HUES64 (cell line): ENCODE measurements around the gene CNTNAP4.

Experiments used
- H3K27ac ChIP-seq: 2 replicates; pipeline ENCODE4 v1.7.0; 2013; ENCODE audit warnings: low read depth, low read length, inconsistent platforms
- H3K27me3 ChIP-seq: 2 replicates; pipeline ENCODE4 v1.6.1; 2013; ENCODE audit warnings: mild to moderate bottlenecking, low read length; ENCODE audit not compliant: insufficient read depth
- H3K36me3 ChIP-seq: 2 replicates; pipeline ENCODE4 v1.6.1; 2013; ENCODE audit warnings: mild to moderate bottlenecking, low read length; ENCODE audit not compliant: insufficient read depth
- H3K4me1 ChIP-seq: 2 replicates; pipeline ENCODE4 v1.6.1; 2013; ENCODE audit warnings: mild to moderate bottlenecking, low read length, moderate library complexity; ENCODE audit not compliant: insufficient read depth
- H3K4me3 ChIP-seq: 2 replicates; pipeline ENCODE4 v1.5.1; 2013; ENCODE audit warnings: mild to moderate bottlenecking, low read length, moderate library complexity
- H3K9ac ChIP-seq: 2 replicates; pipeline ENCODE4 v1.6.1; 2013; ENCODE audit warnings: mild to moderate bottlenecking, low read depth, low read length
- H3K9me3 ChIP-seq: 2 replicates; pipeline ENCODE4 v1.6.1; 2013; ENCODE audit warnings: low read depth, low read length; ENCODE audit not compliant: insufficient read depth
- WGBS: fragments of 150-250, 120-280 bp; methylation state at CpG from one replicate; pipeline ENCODE4 v1.1.7; 2013; ENCODE audit warnings: missing lambda C conversion rate; 5-methylcytosine and 5-hydroxymethylcytosine counted together

CNTNAP4 gene

GRCh38 chr16:76309639-76310335 lies 32.6 kb downstream of the CNTNAP4 start:
- H3K36me3 ChIP-seq: no peaks in the 10 kb centered on the region
- no peak overlapping the region for H3K27ac ChIP-seq
- no peak overlapping the region for H3K9ac ChIP-seq
- no peak overlapping the region for H3K4me3 ChIP-seq
- H3K4me1 ChIP-seq: no peaks in the 10 kb centered on the region
- H3K9me3 ChIP-seq: no peaks in the 10 kb centered on the region
- no peaks in the 10 kb centered on the region for H3K27me3 ChIP-seq
- WGBS: 88% methylated on average over 14 of the region's 14 CpGs

DNA sequence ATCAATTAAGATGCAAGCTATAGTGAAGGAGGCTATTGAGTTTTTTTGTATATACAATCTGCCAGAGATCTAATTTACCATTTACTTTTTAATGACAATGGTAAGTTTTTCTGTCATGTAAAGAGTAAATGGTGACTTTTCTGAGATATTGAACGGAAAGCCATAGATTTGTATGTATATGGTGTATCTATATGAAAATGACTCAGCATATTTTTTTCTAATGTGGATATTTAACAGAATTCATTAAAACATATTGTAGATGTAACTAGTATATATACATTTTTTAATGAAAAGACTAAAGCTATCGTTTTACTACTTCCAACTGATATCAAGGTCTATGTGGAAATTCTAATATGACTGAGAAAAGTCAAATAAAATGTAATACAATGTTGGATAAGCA lies 34.1 kb downstream of the CNTNAP4 start:
- no peak overlapping the region for H3K4me3 ChIP-seq
- H3K27ac ChIP-seq: no peak overlapping the region
- H3K9me3 ChIP-seq: no peaks in the 10 kb centered on the region
- no peaks in the 10 kb centered on the region for H3K27me3 ChIP-seq
- no peaks in the 10 kb centered on the region for H3K4me1 ChIP-seq
- no peak overlapping the region for H3K9ac ChIP-seq
- WGBS: 100% methylated on average over 1 of the region's 2 CpGs
- no peaks in the 10 kb centered on the region for H3K36me3 ChIP-seq

GRCh38 chr16:76318565-76318964 lies 41.4 kb downstream of the CNTNAP4 start:
- Histone ChIP-seq H3K36me3 (no peaks in the 10 kb centered on the region), H3K27ac (no peak overlapping the region), H3K9me3 (no peaks in the 10 kb centered on the region)

GRCh38 chr16:76329106-76329505 lies 51.9 kb downstream of the CNTNAP4 start:
- no peak overlapping the region for H3K9ac ChIP-seq
- no peaks in the 10 kb centered on the region for H3K4me1 ChIP-seq
- no peaks in the 10 kb centered on the region for H3K9me3 ChIP-seq
- no CpG with 5 or more reads among the region's 1 CpG for WGBS
- H3K36me3 ChIP-seq: no peaks in the 10 kb centered on the region
- no peak overlapping the region for H3K27ac ChIP-seq
- H3K27me3 ChIP-seq: no peaks in the 10 kb centered on the region
- H3K4me3 ChIP-seq: no peak overlapping the region

More at GRCh38 chr16:76318565-76318964, 41.4 kb downstream of the CNTNAP4 start:
- H3K9ac ChIP-seq: no peak overlapping the region
- peaks cover 6% of the 10 kb centered on the region for H3K4me1 ChIP-seq
- no peaks in the 10 kb centered on the region for H3K27me3 ChIP-seq
- no peak overlapping the region for H3K4me3 ChIP-seq

- Histone ChIP-seq H3K4me1 (peaks cover 14% of the 10 kb centered on the region), H3K9ac (no peak overlapping the region), H3K27ac (no peak overlapping the region), H3K27me3 (no peaks in the 10 kb centered on the region), H3K9me3 (peaks cover 9% of the 10 kb centered on the region; the same call in 1 of the 2 replicates), H3K36me3 (no peaks in the 10 kb centered on the region), H3K4me3 (no peak overlapping the region)
- 88% methylated on average over 3 of the region's 3 CpGs for WGBS
These were observed 58.2 kb downstream of the CNTNAP4 start for GRCh38 chr16:76335180-76335974.

DNA sequence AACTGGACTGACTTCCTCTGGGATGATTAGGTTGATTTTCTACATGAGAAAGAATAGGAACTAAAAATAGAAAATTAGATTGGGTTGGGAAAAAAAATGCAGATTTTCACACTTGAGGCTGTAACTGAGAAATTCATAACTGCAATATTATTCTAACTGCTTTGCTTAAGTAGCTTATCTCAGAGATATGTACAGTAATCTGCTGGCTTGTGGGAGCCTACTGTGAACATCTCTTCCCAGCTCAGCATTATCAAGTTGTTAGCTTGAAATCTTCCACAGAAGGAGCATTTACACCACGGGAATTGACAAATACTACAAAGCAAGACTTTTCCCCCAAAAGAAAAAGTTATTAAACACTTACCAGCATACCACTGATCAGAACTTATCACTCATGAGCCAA lies 58.9 kb downstream of the CNTNAP4 start:
- no peaks in the 10 kb centered on the region for H3K36me3 ChIP-seq
- H3K9ac ChIP-seq: no peak overlapping the region
- 91% methylated on average over 1 of the region's 1 CpG for WGBS
- peaks cover 14% of the 10 kb centered on the region for H3K4me1 ChIP-seq
- H3K27me3 ChIP-seq: no peaks in the 10 kb centered on the region
- no peak overlapping the region for H3K27ac ChIP-seq
- H3K9me3 ChIP-seq: peaks cover 9% of the 10 kb centered on the region; the same call in 1 of the 2 replicates
- no peak overlapping the region for H3K4me3 ChIP-seq

GRCh38 chr16:76338472-76338871 lies 61.3 kb downstream of the CNTNAP4 start:
- Histone ChIP-seq H3K36me3 (no peaks in the 10 kb centered on the region), H3K9me3 (peaks cover 9% of the 10 kb centered on the region; the same call in 1 of the 2 replicates), H3K27me3 (no peaks in the 10 kb centered on the region), H3K4me1 (peaks cover 14% of the 10 kb centered on the region), H3K9ac (no peak overlapping the region), H3K4me3 (no peak overlapping the region), H3K27ac (no peak overlapping the region)

DNA sequence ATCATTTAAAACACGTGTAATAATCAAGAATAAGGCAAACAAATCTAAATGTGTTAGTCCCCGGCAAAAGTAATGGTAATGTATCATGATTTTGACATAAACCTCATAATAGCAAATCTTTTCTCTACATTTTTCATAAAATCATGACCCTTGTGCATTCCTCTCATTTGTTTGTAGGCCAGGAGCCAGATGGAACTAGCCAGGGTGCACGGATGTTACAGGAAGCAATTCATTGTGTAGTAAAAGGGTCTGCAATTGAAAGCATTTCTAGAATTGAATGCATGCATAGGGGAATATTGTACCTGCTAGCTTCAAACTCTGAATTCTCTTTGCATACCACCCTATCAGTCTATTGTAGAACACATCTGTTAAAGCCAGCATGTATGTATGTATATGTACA lies 66.6 kb downstream of the CNTNAP4 start:
- H3K9me3 ChIP-seq: no peaks in the 10 kb centered on the region
- no peak overlapping the region for H3K4me3 ChIP-seq
- no peak overlapping the region for H3K9ac ChIP-seq
- H3K27ac ChIP-seq: no peak overlapping the region
- H3K27me3 ChIP-seq: no peaks in the 10 kb centered on the region
- 99% methylated on average over 3 of the region's 3 CpGs for WGBS
- no peaks in the 10 kb centered on the region for H3K36me3 ChIP-seq
- H3K4me1 ChIP-seq: no peaks in the 10 kb centered on the region

- Histone ChIP-seq H3K27me3 (no peaks in the 10 kb centered on the region), H3K4me1 (no peaks in the 10 kb centered on the region), H3K9ac (no peak overlapping the region), H3K4me3 (no peak overlapping the region), H3K9me3 (no peaks in the 10 kb centered on the region), H3K27ac (no peak overlapping the region), H3K36me3 (no peaks in the 10 kb centered on the region)
- 78% methylated on average over 3 of the region's 3 CpGs for WGBS
These were observed 68.0 kb downstream of the CNTNAP4 start for GRCh38 chr16:76345163-76345661.

GRCh38 chr16:76346210-76346609 lies 69.0 kb downstream of the CNTNAP4 start:
- 86% methylated on average over 3 of the region's 3 CpGs for WGBS
- H3K4me1 ChIP-seq: no peaks in the 10 kb centered on the region

DNA sequence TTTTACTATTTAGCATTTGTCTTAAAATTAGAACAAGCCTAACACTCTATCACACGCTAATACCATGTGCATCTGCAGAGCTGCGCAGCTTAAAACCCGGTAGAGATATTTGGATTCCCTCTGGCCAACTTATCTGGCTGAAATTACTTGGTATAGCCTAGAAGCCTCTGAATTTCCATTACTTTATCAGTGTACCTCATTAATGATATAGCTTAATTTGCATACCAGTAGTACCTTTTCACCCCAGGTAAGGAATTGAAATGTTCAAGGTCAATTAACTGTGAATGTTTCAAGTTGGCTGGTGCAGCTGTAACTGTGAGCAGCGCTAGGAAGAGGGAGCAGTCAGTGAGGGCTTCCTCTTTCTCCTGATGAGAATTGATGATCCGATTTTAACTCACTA lies 74.2 kb downstream of the CNTNAP4 start:
- 93% methylated on average over 5 of the region's 5 CpGs for WGBS
- H3K27ac ChIP-seq: no peak overlapping the region
- H3K4me3 ChIP-seq: no peak overlapping the region

More at GRCh38 chr16:76346210-76346609, 69.0 kb downstream of the CNTNAP4 start:
- no peak overlapping the region for H3K4me3 ChIP-seq
- H3K27ac ChIP-seq: no peak overlapping the region
- H3K9me3 ChIP-seq: no peaks in the 10 kb centered on the region
- no peaks in the 10 kb centered on the region for H3K27me3 ChIP-seq
- H3K9ac ChIP-seq: no peak overlapping the region
- no peaks in the 10 kb centered on the region for H3K36me3 ChIP-seq

More for the DNA sequence above, 74.2 kb downstream of the CNTNAP4 start:
- Histone ChIP-seq H3K27me3 (no peaks in the 10 kb centered on the region), H3K4me1 (no peaks in the 10 kb centered on the region), H3K9ac (no peak overlapping the region), H3K9me3 (no peaks in the 10 kb centered on the region), H3K36me3 (no peaks in the 10 kb centered on the region)
